ENCODE measurements around the gene IQCE.
"Not testable (repeated sequence)": the region's sequence is repeated elsewhere in the genome, so short reads cannot be mapped to it uniquely, and the experiment has no call there.

The IQCE gene

GRCh38 chr7:2523941-2524807 lies 34.6 kb upstream of the IQCE start:
- no peak for TF ChIP-seq JUND (IDR thresholded peaks at IDR 0.05; ENCODE audit: low read depth)
- peak; percentile 87 to 91 for DNase-seq (ENCODE audit: low read depth in 1 of 2, low spot score in 1 of 2)
- in situ Hi-C loops (cut with HindIII; ENCODE audit: low pct_unique_long_range_greater_than_20kb, low sequenced_read_pairs), result no loop called here

- no peak for DNase-seq (ENCODE audit: low read depth in 1 of 2, low spot score in 1 of 2)
- no peak for TF ChIP-seq JUND (IDR thresholded peaks at IDR 0.05; ENCODE audit: low read depth)
- in situ Hi-C loops (cut with HindIII; ENCODE audit: low pct_unique_long_range_greater_than_20kb, low sequenced_read_pairs), result no loop called here
Observed at GRCh38 chr7:2524808-2525657, 33.7 kb upstream of the IQCE start.

GRCh38 chr7:2525658-2526630 lies 32.8 kb upstream of the IQCE start:
- no peak for TF ChIP-seq JUND (IDR thresholded peaks at IDR 0.05; ENCODE audit: low read depth)
- DNase-seq (ENCODE audit: low read depth in 1 of 2, low spot score in 1 of 2), result no peak
- in situ Hi-C loops (cut with HindIII; ENCODE audit: low pct_unique_long_range_greater_than_20kb, low sequenced_read_pairs), result no loop called here

- no peak for TF ChIP-seq JUND (IDR thresholded peaks at IDR 0.05; ENCODE audit: low read depth)
- DNase-seq (ENCODE audit: low read depth in 1 of 2, low spot score in 1 of 2), result no peak
- in situ Hi-C loops (cut with HindIII; ENCODE audit: low pct_unique_long_range_greater_than_20kb, low sequenced_read_pairs), result no loop called here
Observed at GRCh38 chr7:2526659-2527504, 31.9 kb upstream of the IQCE start.

GRCh38 chr7:2527505-2528467 lies 31.0 kb upstream of the IQCE start:
- DNase-seq (ENCODE audit: low read depth in 1 of 2, low spot score in 1 of 2), result peak in 1 of 2 experiments; percentile 47
- no peak for TF ChIP-seq JUND (IDR thresholded peaks at IDR 0.05; ENCODE audit: low read depth)
- in situ Hi-C loops (cut with HindIII; ENCODE audit: low pct_unique_long_range_greater_than_20kb, low sequenced_read_pairs), result no loop called here

- TF ChIP-seq JUND (IDR thresholded peaks at IDR 0.05; ENCODE audit: low read depth), result no peak
- no peak for DNase-seq (ENCODE audit: low read depth in 1 of 2, low spot score in 1 of 2)
- in situ Hi-C loops (cut with HindIII; ENCODE audit: low pct_unique_long_range_greater_than_20kb, low sequenced_read_pairs), result no loop called here
Observed at GRCh38 chr7:2528481-2529095, 30.2 kb upstream of the IQCE start.

GRCh38 chr7:2529161-2530070 lies 29.4 kb upstream of the IQCE start:
- no peak for DNase-seq (ENCODE audit: low read depth in 1 of 2, low spot score in 1 of 2)
- TF ChIP-seq JUND (IDR thresholded peaks at IDR 0.05; ENCODE audit: low read depth), result no peak
- in situ Hi-C loops (cut with HindIII; ENCODE audit: low pct_unique_long_range_greater_than_20kb, low sequenced_read_pairs), result no loop called here

GRCh38 chr7:2530071-2530987 lies 28.4 kb upstream of the IQCE start:
- no peak for TF ChIP-seq JUND (IDR thresholded peaks at IDR 0.05; ENCODE audit: low read depth)
- no peak for DNase-seq (ENCODE audit: low read depth in 1 of 2, low spot score in 1 of 2)
- in situ Hi-C loops (cut with HindIII; ENCODE audit: low pct_unique_long_range_greater_than_20kb, low sequenced_read_pairs), result no loop called here

GRCh38 chr7:2530994-2531795 lies 27.6 kb upstream of the IQCE start:
- in situ Hi-C loops (cut with HindIII; ENCODE audit: low pct_unique_long_range_greater_than_20kb, low sequenced_read_pairs); DNase-seq (ENCODE audit: low read depth in 1 of 2, low spot score in 1 of 2): not testable (repeated sequence)

GRCh38 chr7:2531796-2532110 lies 27.0 kb upstream of the IQCE start:
- DNase-seq (ENCODE audit: low read depth in 1 of 2, low spot score in 1 of 2); in situ Hi-C loops (cut with HindIII; ENCODE audit: low pct_unique_long_range_greater_than_20kb, low sequenced_read_pairs): not testable (repeated sequence)

GRCh38 chr7:2532199-2532772 lies 26.5 kb upstream of the IQCE start:
- DNase-seq (ENCODE audit: low read depth in 1 of 2, low spot score in 1 of 2); in situ Hi-C loops (cut with HindIII; ENCODE audit: low pct_unique_long_range_greater_than_20kb, low sequenced_read_pairs): not testable (repeated sequence)

- in situ Hi-C loops (cut with HindIII; ENCODE audit: low pct_unique_long_range_greater_than_20kb, low sequenced_read_pairs); DNase-seq (ENCODE audit: low read depth in 1 of 2, low spot score in 1 of 2): not testable (repeated sequence)
Observed at GRCh38 chr7:2532816-2533215, 26.0 kb upstream of the IQCE start.
